ENCODE data around the gene CADM1.

DNA sequence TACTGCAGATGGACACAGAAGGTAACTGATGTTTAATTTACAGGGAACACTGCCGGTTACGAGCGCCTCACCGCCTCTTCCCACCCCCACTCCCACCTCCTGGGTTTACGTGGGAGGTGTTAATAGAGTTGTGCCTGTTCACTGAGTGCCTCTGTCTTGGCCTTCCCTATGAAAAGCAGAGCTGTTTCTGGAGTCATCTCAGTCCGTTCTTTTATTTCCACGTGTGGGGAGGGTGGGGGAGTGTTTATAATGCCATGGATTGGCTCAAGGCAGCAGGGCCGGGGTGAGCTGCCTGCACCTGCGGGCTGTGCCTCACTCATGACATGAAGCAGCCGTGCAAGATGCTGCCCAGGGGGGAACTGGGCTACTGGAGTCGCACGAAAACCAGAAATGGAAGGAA is 322.7 kb downstream of the CADM1 start:
- TF ChIP-seq, protein P1, sequence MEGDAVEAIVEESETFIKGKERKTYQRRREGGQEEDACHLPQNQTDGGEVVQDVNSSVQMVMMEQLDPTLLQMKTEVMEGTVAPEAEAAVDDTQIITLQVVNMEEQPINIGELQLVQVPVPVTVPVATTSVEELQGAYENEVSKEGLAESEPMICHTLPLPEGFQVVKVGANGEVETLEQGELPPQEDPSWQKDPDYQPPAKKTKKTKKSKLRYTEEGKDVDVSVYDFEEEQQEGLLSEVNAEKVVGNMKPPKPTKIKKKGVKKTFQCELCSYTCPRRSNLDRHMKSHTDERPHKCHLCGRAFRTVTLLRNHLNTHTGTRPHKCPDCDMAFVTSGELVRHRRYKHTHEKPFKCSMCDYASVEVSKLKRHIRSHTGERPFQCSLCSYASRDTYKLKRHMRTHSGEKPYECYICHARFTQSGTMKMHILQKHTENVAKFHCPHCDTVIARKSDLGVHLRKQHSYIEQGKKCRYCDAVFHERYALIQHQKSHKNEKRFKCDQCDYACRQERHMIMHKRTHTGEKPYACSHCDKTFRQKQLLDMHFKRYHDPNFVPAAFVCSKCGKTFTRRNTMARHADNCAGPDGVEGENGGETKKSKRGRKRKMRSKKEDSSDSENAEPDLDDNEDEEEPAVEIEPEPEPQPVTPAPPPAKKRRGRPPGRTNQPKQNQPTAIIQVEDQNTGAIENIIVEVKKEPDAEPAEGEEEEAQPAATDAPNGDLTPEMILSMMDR (conservative IDR thresholded peaks at IDR 0.05 in 1 of 2, IDR thresholded peaks at IDR 0.05 in 1 of 2; ENCODE audit: low read depth in 1 of 2, low read length in 2 of 2), result no peak
- TF ChIP-seq EZH2 (IDR thresholded peaks at IDR 0.05; ENCODE audit: low read length, missing control alignments), result no peak
